T-helper 9 cell (primary cell): ENCODE data around the gene SLC12A6.

ENCODE experiments used
- DNase-seq: peaks from one replicate; pipeline ENCODE4 v3.0.0-alpha.2; 2020

Gene SLC12A6

DNA sequence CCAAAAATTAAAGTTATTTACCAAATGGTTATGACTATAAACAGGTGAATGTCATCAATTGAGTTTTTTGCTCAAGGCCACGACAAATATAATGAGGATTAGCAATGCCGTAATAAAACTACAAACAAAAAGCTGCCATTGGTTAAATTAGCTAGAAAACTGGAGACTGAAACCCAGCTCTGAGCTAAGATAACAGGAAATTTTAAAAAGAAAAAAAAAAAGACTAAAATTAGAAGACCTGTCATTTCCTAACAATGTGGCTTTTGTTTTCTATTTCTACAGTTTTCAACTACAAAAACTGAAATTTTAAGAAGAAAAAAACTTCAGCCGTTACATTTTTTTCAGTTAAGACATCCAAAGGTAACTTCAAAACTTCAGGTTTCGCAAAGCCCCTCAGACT lies 9.7 kb downstream of the SLC12A6 start:
- DNase-seq: no peak

DNA sequence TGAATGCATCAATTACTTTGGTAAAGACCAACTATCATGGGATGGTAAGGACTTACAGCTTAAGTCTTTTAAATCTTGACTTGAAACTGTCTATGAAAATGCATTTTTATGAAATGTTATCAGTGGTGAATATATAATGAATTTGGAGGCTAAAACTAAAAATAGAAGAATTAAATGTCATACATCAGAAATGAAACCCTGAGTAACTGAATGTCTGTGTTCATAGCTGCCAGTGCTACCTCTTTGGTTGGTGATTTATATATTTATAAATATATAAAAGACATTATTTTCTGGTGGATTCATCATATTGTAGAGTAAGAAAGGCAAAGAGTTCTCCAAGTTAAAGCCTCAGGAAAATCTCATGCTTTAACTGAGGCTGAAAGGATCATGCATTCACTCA lies 12.2 kb downstream of the SLC12A6 start:
- no peak for DNase-seq

DNA sequence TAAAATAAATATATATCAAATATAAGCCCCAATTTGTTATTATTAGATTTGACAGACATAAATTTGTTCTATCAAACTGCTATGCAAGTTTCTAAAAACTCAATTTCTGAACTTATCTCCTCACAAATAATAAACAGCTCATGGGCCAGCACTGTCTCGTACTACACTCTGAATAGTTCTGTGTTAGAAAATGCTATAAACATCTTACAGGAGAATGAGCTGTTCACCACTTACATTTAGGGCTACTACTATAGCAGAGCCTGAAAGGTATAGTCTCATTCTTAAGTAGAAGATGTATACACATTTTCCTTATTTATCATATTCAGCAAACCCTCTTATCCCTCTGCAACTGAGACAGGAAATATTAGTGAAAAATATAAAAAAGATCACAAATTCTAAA lies 12.6 kb downstream of the SLC12A6 start:
- no peak for DNase-seq

DNA sequence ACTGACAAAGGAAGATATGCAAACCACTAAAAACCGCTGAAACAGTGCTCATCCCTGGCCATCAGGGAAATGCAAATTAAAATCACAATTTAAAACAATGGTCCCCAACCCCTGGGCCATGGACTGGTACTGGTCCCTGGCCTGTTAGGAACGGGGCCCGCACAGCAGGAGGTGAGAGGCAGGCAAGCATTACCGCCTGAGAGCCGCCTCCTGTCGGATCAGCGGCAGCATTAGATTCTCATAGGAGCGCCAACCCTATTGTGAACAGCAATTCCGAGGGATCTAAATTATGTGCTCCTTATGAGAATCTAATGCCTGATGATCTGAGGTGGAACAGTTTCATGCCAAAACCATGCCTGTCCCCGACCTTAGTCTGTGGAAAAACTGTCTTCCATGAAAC lies 14.4 kb downstream of the SLC12A6 start:
- no peak for DNase-seq

DNA sequence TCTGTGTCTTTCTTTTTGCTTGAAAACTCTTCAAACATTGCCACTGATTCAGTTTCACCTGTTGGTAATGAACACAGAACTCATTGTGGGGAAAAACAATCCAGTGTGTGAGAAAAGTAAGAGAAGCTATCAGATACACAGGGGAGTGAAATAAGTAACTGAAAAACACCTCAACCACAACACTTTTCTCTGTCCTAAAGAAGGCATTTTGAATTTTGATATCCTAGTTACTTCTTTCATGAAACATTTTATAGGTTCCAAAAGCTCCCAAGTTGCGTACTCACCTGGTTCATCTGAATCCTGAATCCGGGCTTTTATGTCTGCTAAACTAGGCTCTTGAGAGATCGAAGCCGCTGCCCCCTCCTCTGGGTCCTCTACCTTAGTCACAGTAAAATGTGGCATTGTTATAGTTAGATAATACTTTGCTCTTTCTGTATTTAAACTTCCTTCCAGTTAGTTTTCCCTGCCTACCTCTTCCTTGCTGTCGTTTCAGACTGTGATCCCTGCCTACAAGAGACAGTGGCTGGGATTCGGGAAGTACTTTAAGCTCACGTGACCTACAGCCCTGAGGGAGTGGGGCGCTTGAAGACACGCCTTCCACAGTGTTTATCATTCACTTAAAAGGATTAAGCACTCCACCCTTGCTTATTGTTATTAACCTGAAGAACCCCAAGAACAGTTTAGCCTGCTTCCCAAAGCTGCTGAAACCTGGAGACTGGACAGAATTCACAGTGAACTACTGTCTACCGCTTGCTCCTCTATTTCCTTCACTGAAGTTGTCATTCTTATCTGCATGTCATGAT lies 19.1 kb downstream of the SLC12A6 start:
- DNase-seq: no peak

DNA sequence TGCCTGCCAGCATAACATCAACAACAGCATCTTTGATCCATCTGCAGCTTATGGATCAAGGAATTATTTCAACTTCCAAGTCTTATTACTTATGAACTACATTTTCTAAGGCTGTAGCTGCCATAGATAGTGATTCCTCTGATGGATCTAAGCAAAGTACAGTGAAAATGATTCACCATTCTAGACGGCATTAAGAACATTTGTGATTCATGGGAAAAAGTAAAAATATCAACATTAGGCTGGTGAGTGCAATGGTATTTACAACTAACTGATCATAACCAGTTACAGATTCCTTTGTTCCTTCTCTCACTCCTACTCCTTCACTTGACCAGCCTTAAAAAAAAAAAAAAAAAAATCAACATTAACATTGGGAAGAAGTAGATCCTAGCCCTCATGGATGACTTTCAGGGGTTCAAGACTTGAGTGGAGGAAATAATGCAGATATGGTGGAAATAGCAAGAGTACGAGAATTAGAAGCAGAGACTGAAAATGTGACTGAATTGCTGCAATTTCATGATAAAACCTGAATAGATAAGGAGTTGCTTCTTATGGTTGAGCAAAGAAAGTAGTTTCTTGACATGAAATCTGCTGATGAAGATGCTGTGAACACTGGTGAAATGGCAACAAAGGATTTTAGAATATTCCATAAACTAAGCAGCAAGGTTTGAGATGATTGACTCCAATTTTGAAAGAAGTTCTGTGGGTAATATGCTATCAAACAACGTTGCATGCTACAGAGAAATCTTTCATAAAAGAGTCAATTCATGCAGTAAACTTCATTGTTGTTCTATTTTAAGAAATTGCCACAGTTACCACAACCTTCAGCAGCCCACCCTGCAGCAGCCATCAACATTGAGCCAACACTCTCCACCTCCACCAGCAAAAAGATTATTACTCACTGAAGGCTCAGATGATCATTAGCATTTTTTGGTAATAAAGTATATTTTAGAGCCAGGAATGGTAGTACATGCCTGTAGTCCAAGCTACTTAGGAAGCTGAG lies 22.8 kb downstream of the SLC12A6 start:
- DNase-seq: no peak

DNA sequence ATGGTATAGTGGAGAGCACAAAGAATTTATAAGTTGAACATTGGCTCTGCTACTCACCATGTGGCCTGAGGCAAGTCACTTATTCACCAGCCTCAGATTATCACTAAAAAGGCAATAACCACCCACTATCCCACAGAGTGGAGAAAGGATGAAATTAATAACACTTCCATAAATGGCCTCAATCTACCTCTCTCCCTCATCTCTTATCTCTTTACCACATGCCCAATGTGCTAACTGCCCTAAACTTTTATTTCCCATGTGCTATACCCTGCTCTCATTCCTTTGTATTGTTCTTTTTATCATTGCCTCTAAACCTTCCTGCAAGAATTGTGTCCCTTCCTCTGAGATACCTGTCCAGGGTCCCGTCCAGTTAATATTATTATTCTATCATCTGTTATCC lies 26.0 kb downstream of the SLC12A6 start:
- DNase-seq: no peak

DNA sequence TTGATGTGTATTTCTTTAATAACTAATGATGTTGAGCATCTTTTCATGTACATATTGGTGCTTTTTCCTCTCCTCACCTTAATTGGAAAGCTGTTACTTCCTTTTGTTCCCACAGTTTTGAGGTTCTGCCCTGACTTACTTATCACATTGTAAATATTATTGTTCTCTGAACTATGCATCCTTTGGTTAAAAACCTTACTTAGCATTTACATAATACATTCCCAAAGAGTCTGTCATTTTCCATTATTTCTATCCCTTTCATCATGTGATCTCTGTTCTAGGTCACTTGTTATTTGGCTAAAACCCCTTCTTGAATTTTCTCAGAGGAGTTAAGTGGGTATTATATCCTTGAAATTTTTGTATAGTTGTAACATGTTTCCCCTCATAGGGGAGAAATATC lies 33.0 kb downstream of the SLC12A6 start:
- DNase-seq: no peak

DNA sequence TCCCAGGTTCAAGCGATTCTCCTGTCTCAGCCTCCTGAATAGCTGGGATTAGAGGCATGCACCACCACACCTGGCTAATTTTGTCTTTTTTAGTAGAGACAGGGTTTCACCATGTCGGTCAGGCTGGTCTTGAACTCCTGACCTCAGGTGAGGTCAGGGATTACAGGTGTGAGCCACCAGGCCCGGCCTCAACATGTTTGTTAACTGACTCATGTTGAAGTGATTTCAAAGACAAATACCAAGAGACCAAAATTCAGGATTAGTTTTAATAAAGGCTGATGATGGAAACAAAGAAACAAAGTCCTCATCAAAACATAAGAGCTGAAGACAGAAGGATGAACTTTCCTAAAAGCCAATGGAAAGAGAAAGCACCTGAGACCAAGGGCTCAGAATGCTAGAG lies 36.5 kb downstream of the SLC12A6 start:
- DNase-seq: no peak

DNA sequence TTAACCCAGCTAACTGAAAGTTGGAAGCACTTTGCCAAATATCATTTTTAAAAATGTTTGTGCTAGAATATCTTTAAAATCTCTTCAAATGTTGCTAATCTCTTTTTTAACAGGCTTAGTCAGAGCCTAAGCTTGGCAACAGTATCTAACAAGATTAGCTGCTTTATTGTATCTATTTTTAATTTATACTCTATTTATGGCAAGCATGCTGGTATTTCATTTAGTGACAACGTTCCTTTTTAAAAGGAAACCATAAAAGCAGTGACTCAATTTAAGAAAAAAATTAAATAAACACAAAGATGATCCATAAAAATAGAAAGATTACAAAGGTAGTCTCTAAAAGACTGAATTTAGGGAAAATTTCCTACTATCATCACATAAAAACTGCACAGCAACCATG lies 40.5 kb downstream of the SLC12A6 start:
- DNase-seq: no peak

DNA sequence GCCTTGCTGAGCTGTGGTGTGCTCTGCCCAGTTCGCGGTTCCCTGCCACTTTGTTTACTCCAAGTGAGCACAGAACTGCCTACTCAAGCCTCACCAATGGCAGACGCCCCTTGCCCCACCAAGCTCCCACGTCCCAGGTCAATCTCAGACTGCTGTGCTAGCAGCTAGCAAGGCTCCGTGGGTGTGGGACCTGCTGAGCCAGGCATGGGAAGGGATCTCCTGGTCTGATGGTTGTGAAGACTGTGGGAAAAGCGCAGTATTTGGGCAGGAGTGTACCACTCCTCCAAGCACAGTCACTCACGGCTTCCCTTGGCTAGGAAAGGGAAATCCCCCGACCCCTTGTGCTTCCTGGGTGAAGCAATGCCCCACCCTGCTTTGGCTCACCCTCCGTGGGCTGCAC lies 45.0 kb downstream of the SLC12A6 start:
- DNase-seq: no peak

DNA sequence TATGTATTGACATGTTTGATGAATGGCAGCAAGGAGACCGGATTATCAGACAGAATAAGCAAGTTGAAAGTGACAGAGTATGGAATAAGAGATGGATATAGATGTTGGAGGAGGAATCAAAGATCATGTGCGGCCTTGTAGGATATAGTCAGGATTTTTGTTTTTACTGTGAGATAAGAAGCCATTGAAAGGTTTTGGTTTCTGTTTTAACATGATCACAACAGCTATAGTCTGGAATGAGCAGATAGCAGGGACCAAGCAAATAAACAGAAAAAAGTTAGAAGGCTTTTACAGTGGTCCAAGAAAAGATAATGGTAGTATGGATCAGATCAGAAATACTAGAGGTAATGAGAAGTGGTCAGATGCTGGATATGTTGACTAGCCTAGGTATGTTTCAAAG lies 52.6 kb downstream of the SLC12A6 start:
- no peak for DNase-seq

DNA sequence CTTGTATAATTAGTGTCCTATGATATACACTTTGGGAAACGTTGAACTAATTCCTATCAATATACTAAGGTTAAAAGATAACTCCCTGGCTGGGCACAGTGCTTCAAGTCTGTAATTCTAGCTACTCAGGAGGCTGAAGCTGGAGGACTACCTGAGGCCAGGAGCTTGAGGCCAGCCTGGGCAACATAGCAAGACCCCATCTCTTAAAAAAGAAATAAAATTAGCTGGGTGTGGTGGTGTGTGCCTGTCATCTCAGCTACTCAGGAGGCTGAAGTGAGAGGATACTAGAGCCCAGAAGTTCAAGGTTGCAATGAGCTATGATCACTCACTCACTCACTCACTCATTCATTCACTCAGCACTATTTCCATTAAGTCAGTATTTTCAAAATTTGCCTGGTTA lies 55.2 kb downstream of the SLC12A6 start:
- DNase-seq: no peak

DNA sequence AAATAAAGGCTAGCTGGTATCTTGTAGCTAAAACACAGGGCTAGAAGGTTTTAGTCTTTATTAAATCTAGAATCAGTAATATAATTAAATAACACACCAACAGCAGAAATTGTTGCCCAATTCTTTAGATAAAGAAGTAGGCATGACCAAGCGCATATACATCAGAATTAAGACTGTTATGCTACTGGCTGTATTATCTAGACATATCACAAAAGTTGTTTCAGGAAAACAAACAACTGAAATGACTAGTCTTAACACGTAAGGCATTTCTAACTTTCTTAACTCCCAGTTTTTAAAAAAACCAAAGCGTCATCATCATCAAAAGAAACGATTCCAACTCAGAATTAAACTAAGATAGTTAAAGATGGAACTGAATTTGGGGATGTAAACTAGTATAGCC lies 57.4 kb downstream of the SLC12A6 start:
- no peak for DNase-seq

DNA sequence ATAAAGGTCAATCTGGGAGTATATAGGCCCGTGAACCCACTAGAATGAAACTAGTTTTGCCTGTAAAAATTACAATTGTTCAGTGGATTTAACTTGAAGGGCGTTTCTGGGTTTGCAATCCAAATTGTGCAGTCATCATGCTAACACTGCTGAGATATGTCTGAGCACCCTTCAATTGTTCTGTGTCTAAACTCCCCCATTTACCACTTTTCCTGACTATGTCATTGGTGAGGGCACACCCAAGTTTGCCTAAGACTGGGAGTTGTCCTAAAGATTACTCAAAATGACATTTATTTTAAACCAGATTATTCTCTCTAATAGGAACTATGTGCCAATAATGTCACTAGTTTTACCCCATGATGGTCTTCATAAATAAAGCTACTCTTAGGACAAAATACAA lies 58.2 kb downstream of the SLC12A6 start:
- no peak for DNase-seq

DNA sequence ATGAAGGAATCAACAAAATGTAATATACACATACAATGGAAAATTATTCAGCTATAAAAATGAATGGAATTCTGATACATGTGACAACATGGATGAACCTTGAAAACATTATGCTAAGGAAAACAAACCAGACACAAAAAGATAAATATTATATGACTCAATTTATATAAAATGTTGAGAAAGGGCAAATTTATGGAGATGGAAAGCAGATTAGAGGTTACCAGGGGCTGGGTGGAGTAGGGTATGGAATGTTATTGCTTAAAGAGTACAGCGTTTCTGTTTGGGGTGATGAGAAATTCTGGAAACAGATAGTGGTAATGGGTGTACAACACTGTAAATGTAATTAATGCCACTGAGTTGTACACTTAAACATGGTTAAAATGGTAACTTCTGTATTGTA lies 61.9 kb downstream of the SLC12A6 start:
- no peak for DNase-seq

DNA sequence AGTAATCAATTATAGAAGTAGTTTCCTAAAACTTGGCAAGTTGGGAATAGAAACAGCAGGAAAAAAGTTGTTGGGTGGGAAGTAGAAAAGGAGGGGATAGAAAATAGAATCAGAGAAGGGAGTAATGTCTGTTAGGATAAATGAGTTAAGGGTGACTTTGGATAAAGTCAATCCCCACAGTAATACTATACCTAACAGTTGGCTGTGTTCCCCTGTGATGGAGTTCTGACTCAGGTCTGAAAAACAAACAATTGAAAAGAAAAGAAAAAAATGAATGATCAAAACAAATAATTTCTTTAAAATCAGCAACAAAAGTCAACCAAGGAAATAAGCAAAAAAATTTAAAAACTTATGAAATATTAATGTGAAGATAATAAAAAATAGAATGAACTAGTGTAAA lies 62.4 kb downstream of the SLC12A6 start:
- no peak for DNase-seq

DNA sequence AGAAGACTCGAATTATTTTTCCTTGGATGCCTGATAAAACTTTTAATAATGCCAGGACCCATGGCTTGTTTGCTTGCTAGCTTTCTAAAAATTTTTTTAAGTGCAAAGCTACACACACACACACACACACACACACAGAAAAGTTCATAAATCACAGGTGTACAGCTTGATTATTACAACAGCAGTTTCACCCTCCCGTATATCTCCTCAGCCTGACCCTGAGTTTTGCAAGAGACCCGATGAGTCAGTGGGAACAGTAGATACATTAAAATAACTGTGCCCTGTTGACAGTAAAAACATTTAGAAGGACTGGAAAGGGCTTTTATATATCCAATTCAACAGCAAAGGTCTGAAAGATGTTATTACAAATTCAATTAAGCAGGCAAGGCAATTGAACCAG lies 66.1 kb downstream of the SLC12A6 start:
- DNase-seq: no peak

DNA sequence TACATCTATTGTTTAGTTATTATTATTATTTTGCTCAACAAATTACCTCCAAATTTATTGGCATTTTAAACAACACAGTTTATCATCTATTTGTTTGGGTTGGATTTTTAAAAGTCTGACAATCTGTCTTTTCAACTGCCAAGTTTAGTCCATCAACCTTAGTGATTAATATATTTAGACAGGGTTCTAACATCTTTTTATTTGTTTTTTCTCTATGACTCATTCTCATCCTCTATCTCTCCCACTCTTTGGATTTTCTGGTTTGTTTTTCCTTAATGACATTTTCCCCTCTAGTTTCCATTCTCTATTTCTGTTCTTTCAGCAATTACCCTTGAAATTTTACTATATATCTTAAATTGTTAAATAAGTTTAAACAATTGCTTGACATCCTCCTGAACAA lies 70.8 kb downstream of the SLC12A6 start:
- no peak for DNase-seq

DNA sequence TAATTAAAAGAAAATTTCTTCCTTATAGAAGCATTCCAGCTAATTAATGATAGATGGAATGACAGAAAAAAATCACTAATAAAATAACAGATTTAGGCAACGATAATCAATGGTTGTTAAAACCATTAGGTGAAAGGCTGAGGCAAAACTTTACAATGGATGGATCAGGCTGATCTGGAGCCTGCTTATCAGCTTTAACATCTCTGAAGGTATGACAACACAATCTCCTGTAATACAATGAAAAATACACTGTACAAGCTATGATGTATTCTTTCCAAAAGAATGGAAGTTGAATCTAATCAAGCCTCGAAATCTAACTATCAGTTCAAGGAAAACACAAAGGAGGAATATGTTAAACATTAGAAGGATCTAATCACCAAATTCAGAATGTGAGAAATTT lies 73.5 kb downstream of the SLC12A6 start:
- DNase-seq: no peak

DNA sequence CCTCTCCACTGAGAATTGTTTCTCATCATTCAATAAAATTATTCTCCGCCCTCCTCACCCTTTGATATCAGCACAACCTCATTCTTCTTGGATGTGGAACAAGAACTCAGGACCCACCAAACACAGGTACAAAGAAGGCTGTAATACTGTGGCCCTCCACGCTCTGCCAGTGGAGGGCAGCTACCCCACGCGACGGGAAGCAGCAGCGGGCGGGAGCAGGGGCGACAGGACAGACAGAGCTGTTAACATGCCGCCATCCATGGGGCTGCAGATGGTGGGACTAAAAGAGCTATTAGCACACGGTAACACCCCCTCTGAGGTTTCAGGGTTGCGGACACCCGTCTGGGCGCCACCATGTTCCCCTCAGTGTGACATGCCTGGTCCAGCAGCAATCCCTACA lies 75.2 kb downstream of the SLC12A6 start:
- no peak for DNase-seq

DNA sequence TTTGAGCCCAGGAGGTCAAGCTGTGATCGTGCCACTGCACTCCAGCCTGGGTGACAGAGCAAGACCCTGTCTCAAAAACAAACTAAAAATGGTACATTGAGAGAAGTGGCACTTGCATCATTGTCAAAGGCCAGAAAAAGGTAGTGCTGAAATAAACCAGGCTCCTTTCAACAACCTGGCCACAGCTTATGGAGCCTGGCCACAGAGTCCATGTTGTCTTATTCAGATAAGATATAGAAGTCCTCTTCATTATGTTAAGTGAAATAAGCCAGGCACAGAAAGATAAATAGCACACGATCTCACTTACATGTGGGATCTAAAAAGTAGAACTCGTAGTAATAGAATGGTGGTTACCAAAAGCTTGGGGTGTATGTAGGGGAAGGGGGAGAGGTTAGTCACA lies 78.0 kb downstream of the SLC12A6 start:
- DNase-seq: no peak

DNA sequence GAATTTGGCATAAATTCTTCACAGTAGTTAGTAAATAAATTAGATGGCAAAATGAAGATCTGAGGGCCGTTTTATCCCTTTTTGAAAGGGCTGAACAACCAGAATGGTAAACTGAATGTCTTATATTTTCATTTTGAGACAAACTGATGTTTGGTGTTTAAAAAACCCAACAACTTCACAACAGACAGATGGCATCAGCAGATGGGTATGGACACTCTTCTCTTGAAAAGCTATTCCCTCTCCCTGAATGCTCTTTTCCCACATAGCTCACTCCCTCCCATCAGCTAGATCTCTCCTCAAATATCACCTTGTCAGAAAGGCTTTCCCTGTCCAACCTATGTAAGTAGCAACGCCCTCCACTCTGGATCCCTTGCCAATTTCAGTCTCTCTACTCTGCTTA lies 79.4 kb downstream of the SLC12A6 start:
- DNase-seq: no peak

DNA sequence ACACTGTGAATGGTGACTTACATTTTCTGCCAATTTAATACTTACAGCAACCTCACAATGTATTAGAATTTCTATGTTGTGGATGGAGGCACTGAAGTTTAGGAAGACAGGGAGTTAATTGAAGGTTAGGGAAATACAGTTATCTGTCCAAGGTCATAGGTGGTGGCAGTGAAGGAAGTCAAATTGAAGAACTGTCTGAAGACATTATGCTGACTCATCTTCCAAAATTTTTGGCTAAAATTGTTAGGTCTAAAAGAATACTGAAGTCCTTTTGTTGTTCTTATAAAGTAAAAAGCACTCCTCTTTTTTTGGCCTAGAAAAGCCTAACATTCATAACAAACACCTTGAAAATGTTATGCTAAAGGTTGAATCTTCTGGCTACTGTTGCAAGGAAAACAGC lies 85.0 kb downstream of the SLC12A6 start:
- DNase-seq: no peak
